ENCODE data around the gene LCTL. TPM values are rescaled to one million over a fixed set of nuclear protein-coding genes. Genes with fewer than 3 reads are reported as not detected.
A peak's percentile ranks its signal among the peaks of the same experiment; 100 is the strongest.

The LCTL gene, protein sequence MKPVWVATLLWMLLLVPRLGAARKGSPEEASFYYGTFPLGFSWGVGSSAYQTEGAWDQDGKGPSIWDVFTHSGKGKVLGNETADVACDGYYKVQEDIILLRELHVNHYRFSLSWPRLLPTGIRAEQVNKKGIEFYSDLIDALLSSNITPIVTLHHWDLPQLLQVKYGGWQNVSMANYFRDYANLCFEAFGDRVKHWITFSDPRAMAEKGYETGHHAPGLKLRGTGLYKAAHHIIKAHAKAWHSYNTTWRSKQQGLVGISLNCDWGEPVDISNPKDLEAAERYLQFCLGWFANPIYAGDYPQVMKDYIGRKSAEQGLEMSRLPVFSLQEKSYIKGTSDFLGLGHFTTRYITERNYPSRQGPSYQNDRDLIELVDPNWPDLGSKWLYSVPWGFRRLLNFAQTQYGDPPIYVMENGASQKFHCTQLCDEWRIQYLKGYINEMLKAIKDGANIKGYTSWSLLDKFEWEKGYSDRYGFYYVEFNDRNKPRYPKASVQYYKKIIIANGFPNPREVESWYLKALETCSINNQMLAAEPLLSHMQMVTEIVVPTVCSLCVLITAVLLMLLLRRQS
- total RNA-seq (not detected), polyA plus RNA-seq (under 1 TPM in 1 of 4 donors, not detected in 3; 0.11 TPM)

DNA sequence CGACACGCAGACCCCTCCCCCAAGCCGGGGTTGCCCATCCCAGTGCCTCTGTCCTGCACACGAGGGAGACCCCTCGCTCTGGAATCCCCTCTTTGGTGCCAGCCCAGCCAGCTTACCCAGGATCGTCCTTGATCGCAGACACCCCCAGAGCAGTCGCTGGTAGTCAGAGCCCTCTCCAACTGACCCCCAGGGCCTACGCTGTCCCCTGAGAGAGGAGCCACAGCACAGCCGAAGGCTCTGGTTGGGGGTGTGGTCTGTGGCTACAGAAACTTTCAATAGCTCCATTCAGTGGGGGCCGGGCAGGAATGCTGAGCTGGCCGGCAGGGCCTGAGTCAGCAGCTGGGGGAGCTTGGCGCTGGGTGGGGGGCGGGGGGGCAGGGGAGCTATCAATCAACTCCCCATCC, at the start of gene LCTL:
Gene LCTL (minus strand): TSS at position 258 of the 404 bp plus-strand sequence. CDS start 633 bp downstream, outside the sequence.
- DNase-seq (no peak), ATAC-seq (ENCODE audit: low read depth in 2 of 2) (no peak)
- Mint-ChIP-seq H3K36me3 (no peaks in the 10 kb centered on the region), H3K27me3 (no peaks in the 10 kb centered on the region), H3K9me3 (peaks cover 0 to 1% (median 0%) of the 10 kb centered on the region in 7 donors), H3K4me3 (no peak within 1 kb of the TSS), H3K4me1 (peaks cover 0 to 7% (median 5%) of the 10 kb centered on the region in 4 donors), H3K27ac (peak within 1 kb of the TSS in 1 of 3 donors; percentile 1)
- no peaks in the 10 kb centered on the region for H3K27me3 ChIP-seq (ENCODE audit: control insufficient read depth, insufficient read depth, low read length)
- H3K36me3 ChIP-seq (ENCODE audit: control insufficient read depth, insufficient read depth, low read length), result no peaks in the 10 kb centered on the region
- H3K4me1 ChIP-seq (ENCODE audit: control insufficient read depth, insufficient read depth, low read length, poor library complexity, severe bottlenecking), result no peaks in the 10 kb centered on the region
- no peak within 1 kb of the TSS for H3K27ac ChIP-seq (ENCODE audit: insufficient read depth, low read length, poor library complexity, severe bottlenecking)
- H3K9me3 ChIP-seq (ENCODE audit: control insufficient read depth in 2 of 2, low read length in 2 of 2), result no peaks in the 10 kb centered on the region
- no peak within 1 kb of the TSS for H3K4me3 ChIP-seq (ENCODE audit: low read depth, low read length)

DNA sequence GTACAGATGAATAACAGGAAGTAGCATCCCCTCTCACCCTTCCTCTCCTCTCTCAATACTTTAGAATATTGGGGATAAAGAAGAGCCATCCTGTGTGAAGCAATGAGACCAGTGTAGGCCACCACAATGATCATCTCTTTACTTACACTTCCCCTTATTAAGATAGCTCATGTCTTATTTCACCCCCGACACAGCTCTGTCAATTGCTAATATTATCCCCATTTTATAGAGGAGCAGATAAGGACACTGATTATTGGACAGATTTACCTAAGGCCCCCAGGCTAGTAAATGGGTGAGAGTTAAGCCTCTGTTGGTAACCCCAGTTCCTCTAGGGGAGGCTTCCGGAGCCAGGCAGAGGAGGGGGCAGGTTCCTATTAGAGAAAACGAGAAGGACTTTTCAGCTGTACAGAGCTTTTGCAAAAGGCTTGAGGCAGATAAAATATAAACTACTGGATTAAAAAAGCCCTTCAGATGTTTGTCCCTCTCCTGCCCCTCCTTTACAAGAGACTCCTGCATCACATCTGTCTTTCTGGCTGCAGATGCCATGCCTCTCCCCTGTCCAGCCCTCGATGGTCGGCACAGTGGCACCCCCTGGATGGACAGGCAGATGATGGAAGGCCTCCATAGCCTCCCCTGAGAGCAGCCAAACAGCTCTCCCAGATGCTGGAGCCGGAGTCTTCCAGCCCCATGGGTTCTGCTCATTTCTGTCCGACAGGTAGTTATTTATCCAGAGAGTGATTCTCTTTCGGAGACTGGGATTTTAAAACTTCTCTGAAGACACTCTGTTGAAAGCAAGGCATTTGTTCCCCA, 49.4 kb upstream of the LCTL start:
- DNase-seq (no peak), ATAC-seq (ENCODE audit: low read depth in 2 of 2) (no peak)
- Histone ChIP-seq H3K36me3 (ENCODE audit: control insufficient read depth, insufficient read depth, low read length) (no peaks in the 10 kb centered on the region), H3K27ac (ENCODE audit: insufficient read depth, low read length, poor library complexity, severe bottlenecking) (no peak overlapping the region), H3K4me3 (ENCODE audit: low read depth, low read length) (no peak overlapping the region), H3K9me3 (ENCODE audit: control insufficient read depth in 2 of 2, low read length in 2 of 2) (no peaks in the 10 kb centered on the region), H3K4me1 (ENCODE audit: control insufficient read depth, insufficient read depth, low read length, poor library complexity, severe bottlenecking) (no peaks in the 10 kb centered on the region), H3K27me3 (ENCODE audit: control insufficient read depth, insufficient read depth, low read length) (no peaks in the 10 kb centered on the region)
- no peaks in the 10 kb centered on the region for H3K36me3 Mint-ChIP-seq
- H3K27me3 Mint-ChIP-seq, result peaks cover 10% of the 10 kb centered on the region
- H3K9me3 Mint-ChIP-seq, result no peaks in the 10 kb centered on the region
- H3K4me3 Mint-ChIP-seq, result peak overlapping the region in 1 of 4 donors; percentile 43
- H3K27ac Mint-ChIP-seq, result peak overlapping the region in 1 of 3 donors; percentile 29
- H3K4me1 Mint-ChIP-seq, result peaks cover 0 to 17% (median 1%) of the 10 kb centered on the region in 4 donors

DNA sequence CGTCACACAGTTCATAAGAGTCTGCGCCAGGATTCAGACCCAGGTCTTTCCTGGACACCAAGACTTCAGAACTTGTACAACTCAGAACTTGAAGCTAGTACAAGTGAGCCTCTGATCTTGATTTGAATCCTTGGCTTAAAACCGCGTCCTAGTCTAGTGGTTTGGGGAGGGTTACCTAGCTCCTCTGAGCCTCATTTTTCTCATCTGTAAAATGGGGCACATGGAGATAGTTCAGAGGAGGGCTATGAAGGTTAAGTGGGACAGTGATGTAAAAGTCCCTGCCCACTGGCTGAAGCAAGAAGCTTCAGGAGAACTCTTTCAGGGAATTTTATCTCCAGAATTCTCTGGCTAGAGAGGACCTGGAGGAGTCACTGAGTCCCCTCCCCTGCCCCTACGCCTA, 48.7 kb upstream of the LCTL start:
- H3K4me3 ChIP-seq (ENCODE audit: low read depth, low read length), result no peak overlapping the region
- Mint-ChIP-seq H3K9me3 (no peaks in the 10 kb centered on the region), H3K4me3 (no peak overlapping the region), H3K27ac (no peak overlapping the region), H3K36me3 (no peaks in the 10 kb centered on the region), H3K4me1 (peaks cover 0 to 17% (median 1%) of the 10 kb centered on the region in 4 donors), H3K27me3 (peaks cover 10% of the 10 kb centered on the region)
- H3K4me1 ChIP-seq (ENCODE audit: control insufficient read depth, insufficient read depth, low read length, poor library complexity, severe bottlenecking), result no peaks in the 10 kb centered on the region
- no peaks in the 10 kb centered on the region for H3K27me3 ChIP-seq (ENCODE audit: control insufficient read depth, insufficient read depth, low read length)
- H3K36me3 ChIP-seq (ENCODE audit: control insufficient read depth, insufficient read depth, low read length), result no peaks in the 10 kb centered on the region
- no peak overlapping the region for H3K27ac ChIP-seq (ENCODE audit: insufficient read depth, low read length, poor library complexity, severe bottlenecking)
- DNase-seq (no peak), ATAC-seq (ENCODE audit: low read depth in 2 of 2) (no peak)
- H3K9me3 ChIP-seq (ENCODE audit: control insufficient read depth in 2 of 2, low read length in 2 of 2), result no peaks in the 10 kb centered on the region

DNA sequence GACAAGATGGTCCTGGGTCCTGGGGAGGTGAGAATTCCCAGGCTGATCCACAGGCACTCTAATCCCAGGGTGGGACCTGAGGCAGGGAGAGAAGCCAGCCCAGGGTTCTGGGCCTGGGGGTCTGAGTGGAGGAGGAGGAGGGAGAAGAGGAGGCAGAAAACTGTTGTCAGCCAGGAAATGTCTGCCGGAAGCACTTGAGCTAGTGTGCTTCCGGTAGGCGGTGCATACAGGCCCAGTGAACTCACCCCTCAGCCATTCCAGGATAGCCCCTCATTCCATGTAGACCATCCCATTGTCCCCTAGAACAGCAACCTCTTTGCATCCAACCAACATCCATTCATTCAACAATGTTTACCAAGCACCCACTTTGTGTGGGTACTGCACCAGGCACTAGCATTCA, 47.9 kb upstream of the LCTL start:
- Histone ChIP-seq H3K27me3 (ENCODE audit: control insufficient read depth, insufficient read depth, low read length) (no peaks in the 10 kb centered on the region), H3K27ac (ENCODE audit: insufficient read depth, low read length, poor library complexity, severe bottlenecking) (no peak overlapping the region), H3K4me1 (ENCODE audit: control insufficient read depth, insufficient read depth, low read length, poor library complexity, severe bottlenecking) (no peaks in the 10 kb centered on the region), H3K9me3 (ENCODE audit: control insufficient read depth in 2 of 2, low read length in 2 of 2) (no peaks in the 10 kb centered on the region), H3K36me3 (ENCODE audit: control insufficient read depth, insufficient read depth, low read length) (no peaks in the 10 kb centered on the region), H3K4me3 (ENCODE audit: low read depth, low read length) (no peak overlapping the region)
- no peak overlapping the region for H3K4me3 Mint-ChIP-seq
- H3K4me1 Mint-ChIP-seq, result peaks cover 0 to 17% (median 1%) of the 10 kb centered on the region in 4 donors
- DNase-seq (peak in 1 of 3 donors; percentile 24), ATAC-seq (ENCODE audit: low read depth in 2 of 2) (no peak)
- peaks cover 10% of the 10 kb centered on the region for H3K27me3 Mint-ChIP-seq
- no peaks in the 10 kb centered on the region for H3K9me3 Mint-ChIP-seq
- no peaks in the 10 kb centered on the region for H3K36me3 Mint-ChIP-seq
- peak overlapping the region in 2 of 3 donors; percentile 56 to 71 for H3K27ac Mint-ChIP-seq

DNA sequence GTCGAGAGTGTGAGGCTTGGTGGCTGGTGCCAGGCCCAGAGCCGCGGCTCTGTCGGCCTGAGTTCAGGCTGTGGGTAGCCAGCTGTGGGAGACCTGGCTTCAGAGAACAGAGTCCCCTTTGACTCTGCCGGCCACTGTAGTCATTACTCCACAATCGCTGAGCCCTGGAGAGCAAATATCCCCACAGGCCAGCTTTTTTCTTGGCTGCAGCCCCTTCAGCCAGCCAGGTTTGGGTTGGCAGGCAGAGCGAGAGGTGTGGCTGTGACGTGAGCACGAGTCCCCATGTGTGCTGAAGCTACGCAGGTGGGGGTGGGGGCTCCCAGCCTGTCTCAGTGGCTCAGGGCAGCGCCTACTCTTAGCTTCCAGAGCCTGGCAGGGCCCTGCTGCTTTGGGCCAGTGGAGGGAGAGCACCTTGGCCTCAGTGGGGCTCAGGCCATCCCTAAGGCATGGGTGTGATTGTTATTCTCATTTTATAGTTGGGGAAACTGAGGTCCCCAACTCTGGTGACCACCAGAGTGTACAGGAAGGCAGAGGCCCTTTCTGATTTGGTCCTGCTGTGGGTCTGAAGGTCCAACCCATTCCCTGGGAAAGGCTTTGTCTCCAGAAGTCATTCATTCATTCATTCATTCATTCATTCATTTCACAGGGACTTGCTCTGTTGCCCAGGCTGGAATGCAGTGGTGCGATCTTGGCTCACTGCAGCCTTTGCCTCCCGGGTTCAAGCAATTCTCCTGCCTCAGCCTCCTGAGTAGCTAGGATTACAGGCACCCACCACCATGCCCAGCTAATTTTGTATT, 45.7 kb upstream of the LCTL start:
- Mint-ChIP-seq H3K27me3 (peaks cover 13% of the 10 kb centered on the region), H3K36me3 (no peaks in the 10 kb centered on the region), H3K27ac (no peak overlapping the region), H3K4me3 (no peak overlapping the region), H3K9me3 (no peaks in the 10 kb centered on the region), H3K4me1 (peaks cover 0 to 17% (median 1%) of the 10 kb centered on the region in 4 donors)
- no peaks in the 10 kb centered on the region for H3K27me3 ChIP-seq (ENCODE audit: control insufficient read depth, insufficient read depth, low read length)
- ATAC-seq (ENCODE audit: low read depth in 2 of 2), result no peak
- no peaks in the 10 kb centered on the region for H3K36me3 ChIP-seq (ENCODE audit: control insufficient read depth, insufficient read depth, low read length)
- H3K27ac ChIP-seq (ENCODE audit: insufficient read depth, low read length, poor library complexity, severe bottlenecking), result no peak overlapping the region
- H3K4me3 ChIP-seq (ENCODE audit: low read depth, low read length), result no peak overlapping the region
- no peaks in the 10 kb centered on the region for H3K9me3 ChIP-seq (ENCODE audit: control insufficient read depth in 2 of 2, low read length in 2 of 2)
- no peak for DNase-seq
- H3K4me1 ChIP-seq (ENCODE audit: control insufficient read depth, insufficient read depth, low read length, poor library complexity, severe bottlenecking), result no peaks in the 10 kb centered on the region

DNA sequence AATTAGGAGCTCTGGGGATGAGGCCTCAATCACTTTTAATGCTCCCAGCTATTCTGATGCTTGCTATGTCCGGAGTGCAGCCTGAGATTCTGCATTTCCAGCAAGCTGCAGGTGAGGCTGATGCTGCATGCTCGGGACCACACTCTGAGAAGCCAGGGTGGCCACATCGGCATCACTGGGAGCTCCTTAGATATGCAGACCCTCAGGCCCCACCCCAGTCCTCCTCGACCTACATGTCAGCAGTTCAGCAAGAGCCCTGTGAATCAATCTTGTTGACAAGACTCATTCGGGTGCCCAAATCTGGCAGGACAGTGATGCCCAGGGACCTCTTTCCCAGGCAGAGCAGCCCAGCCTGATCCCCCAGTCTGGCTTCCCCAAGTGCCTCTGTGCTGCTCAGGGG, 44.1 kb upstream of the LCTL start:
- Histone ChIP-seq H3K9me3 (ENCODE audit: control insufficient read depth in 2 of 2, low read length in 2 of 2) (no peaks in the 10 kb centered on the region), H3K4me3 (ENCODE audit: low read depth, low read length) (no peak overlapping the region), H3K27me3 (ENCODE audit: control insufficient read depth, insufficient read depth, low read length) (no peaks in the 10 kb centered on the region), H3K4me1 (ENCODE audit: control insufficient read depth, insufficient read depth, low read length, poor library complexity, severe bottlenecking) (no peaks in the 10 kb centered on the region), H3K36me3 (ENCODE audit: control insufficient read depth, insufficient read depth, low read length) (no peaks in the 10 kb centered on the region), H3K27ac (ENCODE audit: insufficient read depth, low read length, poor library complexity, severe bottlenecking) (no peak overlapping the region)
- ATAC-seq (ENCODE audit: low read depth in 2 of 2), result no peak
- Mint-ChIP-seq H3K4me3 (no peak overlapping the region), H3K27me3 (peaks cover 13% of the 10 kb centered on the region), H3K9me3 (no peaks in the 10 kb centered on the region), H3K27ac (no peak overlapping the region), H3K36me3 (no peaks in the 10 kb centered on the region), H3K4me1 (peaks cover 0 to 15% (median under 1%) of the 10 kb centered on the region in 4 donors)
- DNase-seq, result no peak

DNA sequence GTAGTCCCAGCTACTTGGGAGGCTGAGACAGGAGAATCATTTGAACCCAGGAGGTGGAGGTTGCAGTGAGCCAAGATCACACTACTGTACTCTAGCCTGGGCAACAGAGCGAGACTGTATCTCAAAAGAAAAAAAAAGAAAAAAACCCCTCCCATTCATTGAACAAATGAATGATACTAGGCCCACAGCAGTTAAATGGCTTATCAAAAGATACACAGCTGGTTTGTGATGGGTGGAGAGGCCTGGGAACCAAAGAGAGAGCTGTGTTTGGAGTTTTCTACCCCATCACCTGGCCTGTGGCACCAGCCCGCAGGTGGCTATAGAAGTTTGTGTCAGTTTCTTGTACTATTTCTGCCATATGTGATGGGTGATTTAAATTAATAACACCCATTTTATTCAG, 43.1 kb upstream of the LCTL start:
- H3K27me3 Mint-ChIP-seq, result peaks cover 11% of the 10 kb centered on the region
- ATAC-seq (ENCODE audit: low read depth in 2 of 2), result no peak
- no peak for DNase-seq
- Histone ChIP-seq H3K27ac (ENCODE audit: insufficient read depth, low read length, poor library complexity, severe bottlenecking) (no peak overlapping the region), H3K4me1 (ENCODE audit: control insufficient read depth, insufficient read depth, low read length, poor library complexity, severe bottlenecking) (no peaks in the 10 kb centered on the region), H3K36me3 (ENCODE audit: control insufficient read depth, insufficient read depth, low read length) (no peaks in the 10 kb centered on the region), H3K4me3 (ENCODE audit: low read depth, low read length) (no peak overlapping the region), H3K27me3 (ENCODE audit: control insufficient read depth, insufficient read depth, low read length) (no peaks in the 10 kb centered on the region), H3K9me3 (ENCODE audit: control insufficient read depth in 2 of 2, low read length in 2 of 2) (no peaks in the 10 kb centered on the region)
- H3K4me3 Mint-ChIP-seq, result no peak overlapping the region
- no peak overlapping the region for H3K27ac Mint-ChIP-seq
- no peaks in the 10 kb centered on the region for H3K9me3 Mint-ChIP-seq
- peaks cover 0 to 9% (median 0%) of the 10 kb centered on the region in 4 donors for H3K4me1 Mint-ChIP-seq
- no peaks in the 10 kb centered on the region for H3K36me3 Mint-ChIP-seq
